HUES6 (cell line): ENCODE measurements around the gene GAD1.

Experiments used
- H3K27ac ChIP-seq: 2 replicates; pipeline ENCODE4 v1.7.0; 2013; ENCODE audit warnings: low read depth, mild to moderate bottlenecking, low read length, inconsistent platforms
- H3K27me3 ChIP-seq: 2 replicates; pipeline ENCODE4 v1.6.1; 2013; ENCODE audit warnings: low read length; ENCODE audit not compliant: control insufficient read depth, insufficient read depth
- H3K36me3 ChIP-seq: 2 replicates; pipeline ENCODE4 v1.6.1; 2013; ENCODE audit warnings: low read length; ENCODE audit not compliant: control insufficient read depth, insufficient read depth
- H3K4me1 ChIP-seq: 2 replicates; pipeline ENCODE4 v1.6.1; 2013; ENCODE audit warnings: low read length; ENCODE audit not compliant: control insufficient read depth, insufficient read depth
- H3K4me3 ChIP-seq: 2 replicates; pipeline ENCODE4 v1.5.1; 2013; ENCODE audit warnings: low read depth, low read length
- H3K9ac ChIP-seq: one replicate; pipeline ENCODE4 v1.6.1; 2013; ENCODE audit warnings: mild to moderate bottlenecking, low read length
- H3K9me3 ChIP-seq: 2 replicates; pipeline ENCODE4 v1.6.1; 2013; ENCODE audit warnings: low read depth, low read length; ENCODE audit not compliant: control insufficient read depth, insufficient read depth

GAD1 gene

DNA sequence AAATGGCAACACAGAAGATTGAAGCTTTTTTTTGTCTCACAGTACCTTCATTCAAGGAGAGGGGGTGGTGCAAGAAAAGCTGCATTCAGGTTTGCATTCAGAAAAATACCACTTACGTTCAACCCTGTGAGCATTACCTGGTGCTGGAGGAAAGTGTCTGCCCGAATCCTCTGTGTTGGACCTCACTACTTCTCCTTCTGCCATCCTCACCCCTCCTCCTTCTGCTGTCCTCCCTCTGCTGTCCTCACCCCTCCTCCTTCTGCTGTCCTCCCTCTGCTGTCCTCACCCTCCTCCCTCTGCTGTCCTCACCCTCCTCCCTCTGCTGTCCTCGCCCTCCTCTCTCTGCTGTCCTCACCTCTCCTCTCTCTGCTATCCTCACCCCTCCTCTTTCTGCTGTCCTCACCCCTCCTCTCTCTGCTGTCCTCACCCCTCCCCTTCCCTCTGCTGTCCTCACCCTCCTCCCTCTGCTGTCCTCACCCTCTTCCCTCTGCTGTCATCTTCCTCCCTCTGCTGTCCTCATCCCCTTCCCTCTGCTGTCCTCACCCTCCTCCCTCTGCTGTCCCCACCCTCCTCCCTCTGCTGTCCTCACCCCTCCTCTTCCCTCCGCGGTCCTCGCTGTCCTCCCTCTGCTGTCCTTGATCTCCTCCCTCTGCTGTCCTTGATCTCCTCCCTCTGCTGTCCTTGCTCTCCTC, 11.3 kb downstream of the GAD1 start:
- H3K27me3 ChIP-seq: peaks cover 34% of the 10 kb centered on the region; the same call in 1 of the 2 replicates
- H3K4me1 ChIP-seq: peaks cover 8% of the 10 kb centered on the region

DNA sequence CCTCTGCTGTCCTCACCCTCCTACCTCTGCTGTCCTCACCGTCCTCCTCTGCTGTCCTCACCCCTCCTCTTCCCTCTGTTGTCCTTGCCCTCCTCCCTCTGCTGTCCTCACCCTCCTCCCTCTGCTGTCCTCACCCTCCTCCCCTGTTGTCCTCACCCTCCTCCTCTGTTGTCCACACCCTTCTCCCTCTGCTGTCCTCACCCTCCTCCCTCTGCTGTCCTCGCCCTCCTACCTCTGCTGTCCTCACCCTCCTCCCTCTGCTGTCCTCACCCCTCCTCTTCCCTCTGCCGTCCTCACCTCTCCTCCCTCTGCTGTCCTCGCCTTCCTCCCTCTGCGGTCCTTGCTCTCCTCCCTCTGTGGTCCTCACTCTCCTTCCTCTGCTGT, 11.8 kb downstream of the GAD1 start:
- H3K36me3 ChIP-seq: peaks cover 48% of the 10 kb centered on the region; the same call in 1 of the 2 replicates
- peaks cover 30% of the 10 kb centered on the region; the same call in 1 of the 2 replicates for H3K27me3 ChIP-seq

More for the DNA sequence above, 11.3 kb downstream of the GAD1 start:
- Histone ChIP-seq H3K27ac (no peak overlapping the region), H3K36me3 (peaks cover 43% of the 10 kb centered on the region; the same call in 1 of the 2 replicates), H3K9ac (no peak overlapping the region), H3K9me3 (no peaks in the 10 kb centered on the region), H3K4me3 (no peak overlapping the region)

DNA sequence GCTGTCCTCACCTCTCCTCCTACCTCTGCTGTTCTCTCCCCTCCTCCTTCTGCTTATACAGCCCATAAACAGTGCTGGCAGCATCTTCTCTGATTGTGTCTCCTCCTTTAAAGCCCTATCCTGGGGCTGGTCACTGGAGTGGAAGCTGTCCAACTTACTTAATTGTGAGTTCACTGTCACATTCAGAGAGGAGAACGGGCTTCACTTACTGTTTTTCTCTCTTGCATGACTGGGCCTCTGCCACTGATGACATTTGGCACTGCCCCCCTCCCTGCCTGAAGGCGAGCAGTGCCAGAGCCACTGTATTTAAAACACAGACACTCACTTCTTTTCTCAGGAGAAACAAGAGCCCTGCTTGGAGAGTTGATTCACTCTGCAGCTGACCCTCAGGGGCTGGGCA, 12.3 kb downstream of the GAD1 start:
- H3K27ac ChIP-seq: no peak overlapping the region
- peaks cover 3% of the 10 kb centered on the region for H3K4me1 ChIP-seq
- no peak overlapping the region for H3K4me3 ChIP-seq
- no peaks in the 10 kb centered on the region for H3K9me3 ChIP-seq
- no peak overlapping the region for H3K9ac ChIP-seq
- H3K36me3 ChIP-seq: peaks cover 51% of the 10 kb centered on the region; the same call in 1 of the 2 replicates
- peaks cover 25% of the 10 kb centered on the region; the same call in 1 of the 2 replicates for H3K27me3 ChIP-seq

More for the DNA sequence above, 11.8 kb downstream of the GAD1 start:
- Histone ChIP-seq H3K9me3 (no peaks in the 10 kb centered on the region), H3K27ac (no peak overlapping the region), H3K9ac (no peak overlapping the region), H3K4me1 (peaks cover 8% of the 10 kb centered on the region), H3K4me3 (no peak overlapping the region)

DNA sequence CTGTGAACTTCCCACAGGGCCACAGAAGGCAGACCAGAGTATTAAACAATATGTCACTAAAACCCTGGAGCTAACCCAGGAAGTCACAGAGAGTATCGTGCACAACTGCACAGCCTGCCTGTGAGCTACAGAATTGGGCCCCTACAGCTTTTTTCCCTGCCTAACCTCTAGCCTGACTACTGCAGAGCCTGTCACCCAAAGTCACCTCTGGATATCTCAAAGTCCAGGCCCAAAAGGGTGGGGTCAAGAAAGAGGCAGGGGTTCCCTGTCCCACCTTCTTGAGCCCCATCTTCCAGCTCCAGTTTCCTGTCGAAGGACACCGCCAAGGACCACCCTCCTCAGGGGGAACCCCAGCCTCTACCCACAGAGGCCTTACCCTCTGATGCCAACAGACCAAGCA, 13.5 kb downstream of the GAD1 start:
- Histone ChIP-seq H3K9me3 (no peaks in the 10 kb centered on the region), H3K27ac (no peak overlapping the region), H3K9ac (no peak overlapping the region), H3K36me3 (peaks cover 53% of the 10 kb centered on the region; the same call in 1 of the 2 replicates), H3K4me3 (no peak overlapping the region), H3K4me1 (no peaks in the 10 kb centered on the region), H3K27me3 (peaks cover 14% of the 10 kb centered on the region; the same call in 1 of the 2 replicates)

DNA sequence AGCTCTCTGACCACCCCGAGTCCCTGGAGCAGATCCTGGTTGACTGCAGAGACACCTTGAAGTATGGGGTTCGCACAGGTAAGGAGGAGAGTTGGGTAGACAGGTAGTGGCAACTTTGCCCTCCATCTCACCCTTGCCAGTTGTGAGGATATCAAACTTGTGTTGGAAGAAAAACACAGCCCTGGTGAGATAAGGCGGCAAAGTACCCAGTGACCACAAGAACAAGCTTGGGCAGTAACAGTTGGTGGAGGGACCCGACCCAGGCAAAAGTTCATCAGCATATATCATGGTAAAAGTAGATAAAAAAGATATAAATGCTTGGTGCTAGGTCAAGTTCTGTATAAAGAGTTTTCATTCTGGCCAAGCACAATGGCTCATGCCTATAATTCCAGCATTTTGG, 14.4 kb downstream of the GAD1 start:
- no peaks in the 10 kb centered on the region for H3K4me1 ChIP-seq
- H3K27me3 ChIP-seq: peaks cover 9% of the 10 kb centered on the region; the same call in 1 of the 2 replicates
- peaks cover 57% of the 10 kb centered on the region; the same call in 1 of the 2 replicates for H3K36me3 ChIP-seq
- H3K27ac ChIP-seq: no peak overlapping the region
- H3K9me3 ChIP-seq: no peaks in the 10 kb centered on the region
- H3K9ac ChIP-seq: no peak overlapping the region
- H3K4me3 ChIP-seq: no peak overlapping the region

DNA sequence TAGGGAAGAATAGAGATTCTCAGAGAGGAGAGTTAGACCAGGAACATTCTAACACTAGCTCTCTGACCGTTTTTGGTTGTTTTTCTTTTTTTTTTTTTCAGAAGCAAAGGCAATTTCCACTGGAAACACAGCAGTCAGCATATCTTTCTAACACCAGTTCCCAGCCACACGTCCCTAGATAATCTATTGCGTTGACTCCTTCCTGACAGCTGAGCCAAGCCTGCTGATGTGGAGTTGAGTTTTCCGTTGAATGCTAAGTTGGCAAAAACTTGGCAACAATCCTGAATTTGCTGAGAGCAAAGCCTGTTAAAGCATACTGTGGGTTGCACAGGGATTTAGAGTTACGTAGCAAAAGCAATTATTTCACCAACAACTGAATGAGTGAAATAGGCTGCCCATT, 19.3 kb downstream of the GAD1 start:
- H3K27ac ChIP-seq: no peak overlapping the region
- H3K9me3 ChIP-seq: no peaks in the 10 kb centered on the region
- no peaks in the 10 kb centered on the region for H3K4me1 ChIP-seq
- no peak overlapping the region for H3K4me3 ChIP-seq
- no peaks in the 10 kb centered on the region for H3K27me3 ChIP-seq
- no peak overlapping the region for H3K9ac ChIP-seq
- H3K36me3 ChIP-seq: peaks cover 80% of the 10 kb centered on the region; the same call in 1 of the 2 replicates

DNA sequence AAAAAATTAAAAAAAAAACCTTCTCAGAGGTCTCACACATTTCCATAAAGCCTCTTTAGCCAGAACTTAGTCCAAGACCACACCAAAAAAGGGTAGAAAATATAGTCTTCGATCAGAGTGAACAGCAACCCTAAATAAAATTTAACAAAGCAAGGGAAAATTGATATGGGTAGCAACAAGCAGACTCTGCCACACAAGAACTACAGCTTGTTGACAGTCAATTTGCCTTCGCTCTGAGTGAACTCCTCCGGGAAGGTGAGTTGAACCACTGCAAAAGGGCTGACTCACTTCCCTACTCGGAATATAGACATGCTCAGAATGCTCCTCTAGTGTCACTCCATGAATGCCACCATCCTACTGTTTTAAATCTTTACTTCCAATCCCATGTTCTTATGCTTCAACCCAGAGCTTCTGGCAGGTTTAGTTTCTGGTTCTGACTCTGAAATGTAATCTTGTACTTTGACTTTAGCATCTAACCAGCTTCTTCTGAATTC, 24.1 kb downstream of the GAD1 start:
- H3K9me3 ChIP-seq: no peaks in the 10 kb centered on the region
- H3K27ac ChIP-seq: no peak overlapping the region
- H3K9ac ChIP-seq: no peak overlapping the region
- no peaks in the 10 kb centered on the region for H3K27me3 ChIP-seq
- no peak overlapping the region for H3K4me3 ChIP-seq
- peaks cover 65% of the 10 kb centered on the region; the same call in 1 of the 2 replicates for H3K36me3 ChIP-seq
- H3K4me1 ChIP-seq: no peaks in the 10 kb centered on the region

DNA sequence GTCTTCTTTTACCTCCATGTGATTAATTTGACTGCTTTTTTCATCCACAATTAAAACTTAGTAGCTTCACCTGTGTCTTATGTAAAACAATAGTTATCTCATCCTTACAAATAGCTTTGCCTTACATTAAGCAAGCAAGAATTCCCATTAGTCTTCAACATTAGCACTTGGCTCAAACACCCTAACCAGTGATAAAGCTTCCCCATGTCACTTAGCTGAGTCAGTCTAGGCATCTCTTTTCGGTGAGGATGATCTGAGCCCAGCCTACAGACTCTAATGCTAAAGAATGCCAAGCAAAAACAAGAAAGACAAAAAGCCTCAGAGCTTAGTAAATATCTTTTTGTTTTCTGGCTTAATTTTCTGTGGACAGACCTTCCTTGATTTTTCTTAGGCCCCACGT, 26.1 kb downstream of the GAD1 start:
- Histone ChIP-seq H3K4me3 (no peak overlapping the region), H3K4me1 (no peaks in the 10 kb centered on the region), H3K36me3 (peaks cover 53% of the 10 kb centered on the region; the same call in 1 of the 2 replicates), H3K27ac (no peak overlapping the region), H3K27me3 (no peaks in the 10 kb centered on the region), H3K9me3 (no peaks in the 10 kb centered on the region), H3K9ac (no peak overlapping the region)

DNA sequence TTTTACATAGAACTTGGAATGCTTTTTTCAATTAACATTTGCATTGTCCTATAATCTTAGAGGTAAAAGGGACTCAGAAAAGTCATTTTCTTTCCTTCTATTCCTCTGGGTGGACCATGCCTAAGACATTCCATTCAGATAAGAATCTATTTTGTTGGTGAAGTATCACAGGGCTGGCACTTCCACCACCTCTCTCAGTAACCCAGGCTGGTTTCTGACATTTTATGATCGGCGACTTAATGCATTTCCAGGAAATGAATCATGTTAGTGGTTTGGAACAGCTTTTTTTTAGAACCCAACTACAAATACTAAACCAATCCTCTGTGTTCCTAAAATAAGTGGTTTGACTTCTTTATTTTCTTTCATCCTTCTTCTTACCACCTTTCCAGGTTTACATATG, 27.0 kb downstream of the GAD1 start:
- Histone ChIP-seq H3K9me3 (no peaks in the 10 kb centered on the region), H3K27me3 (no peaks in the 10 kb centered on the region), H3K4me1 (no peaks in the 10 kb centered on the region), H3K27ac (no peak overlapping the region), H3K36me3 (peaks cover 51% of the 10 kb centered on the region; the same call in 1 of the 2 replicates), H3K4me3 (no peak overlapping the region), H3K9ac (no peak overlapping the region)

DNA sequence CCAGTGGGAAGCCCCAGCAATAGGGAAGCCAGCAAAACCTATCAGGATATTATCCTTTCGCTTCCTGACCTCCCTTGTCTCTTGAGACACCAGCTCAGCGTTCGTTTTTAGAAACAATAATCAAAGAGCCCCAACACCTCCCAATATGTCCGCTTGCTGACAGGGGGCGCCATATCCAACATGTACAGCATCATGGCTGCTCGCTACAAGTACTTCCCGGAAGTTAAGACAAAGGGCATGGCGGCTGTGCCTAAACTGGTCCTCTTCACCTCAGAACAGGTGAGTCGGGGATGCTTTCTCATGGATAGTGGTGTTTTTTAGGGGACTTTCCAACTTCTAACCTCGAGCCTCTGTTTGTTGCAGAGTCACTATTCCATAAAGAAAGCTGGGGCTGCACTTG, 28.7 kb downstream of the GAD1 start:
- Histone ChIP-seq H3K27me3 (no peaks in the 10 kb centered on the region), H3K9ac (no peak overlapping the region), H3K9me3 (no peaks in the 10 kb centered on the region), H3K36me3 (peaks cover 52% of the 10 kb centered on the region; the same call in 1 of the 2 replicates), H3K4me3 (no peak overlapping the region), H3K4me1 (no peaks in the 10 kb centered on the region), H3K27ac (no peak overlapping the region)

DNA sequence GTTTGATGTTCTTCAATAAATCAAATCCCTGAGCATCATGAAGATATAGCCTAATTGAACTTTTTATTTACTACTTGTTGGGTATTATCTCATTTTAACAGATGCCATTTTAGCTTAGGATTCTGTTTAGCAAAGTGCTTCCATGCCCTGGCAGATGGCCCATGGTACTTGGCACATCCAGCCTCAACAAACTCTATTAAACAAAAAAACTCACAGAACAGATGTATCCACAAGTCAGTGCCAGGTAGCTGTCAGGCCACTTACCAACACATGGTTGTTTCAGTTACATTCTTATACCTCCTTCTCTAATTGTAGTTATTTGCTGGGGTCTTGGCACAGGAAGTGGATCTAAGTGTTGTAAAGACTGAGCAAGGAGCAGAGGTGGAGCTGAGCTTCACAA, 29.6 kb downstream of the GAD1 start:
- no peak overlapping the region for H3K27ac ChIP-seq
- H3K36me3 ChIP-seq: peaks cover 50% of the 10 kb centered on the region; the same call in 1 of the 2 replicates
- H3K9ac ChIP-seq: no peak overlapping the region
- H3K4me1 ChIP-seq: no peaks in the 10 kb centered on the region
- no peaks in the 10 kb centered on the region for H3K27me3 ChIP-seq
- no peak overlapping the region for H3K4me3 ChIP-seq
- H3K9me3 ChIP-seq: no peaks in the 10 kb centered on the region
